ENCODE results near the gene UNC119B. TPM values are rescaled to one million over a fixed set of nuclear protein-coding genes. Genes with fewer than 3 reads are reported as not detected.

UNC119B gene
- polyA plus RNA-seq, 10 donors = 12.8 to 23.6 (median 14.9) TPM

DNA sequence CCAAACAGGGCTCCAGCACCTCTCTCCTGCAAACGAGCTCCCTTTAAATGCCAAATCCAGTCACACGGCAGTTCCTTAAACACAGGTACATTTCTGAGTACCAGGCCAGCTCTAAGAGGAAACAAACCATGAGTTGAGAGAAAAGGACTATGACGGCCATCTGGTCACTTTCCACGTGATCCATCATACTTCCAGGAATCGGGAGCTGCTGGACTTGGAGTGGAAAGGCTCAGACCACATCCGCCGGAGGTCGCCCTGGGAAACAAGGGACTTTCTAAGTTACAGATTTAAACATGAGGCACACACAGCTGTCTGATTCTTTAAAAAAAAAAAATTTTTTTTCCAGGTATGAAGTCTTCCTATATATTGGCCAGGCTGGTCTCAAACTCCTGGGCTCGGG is 54.6 kb downstream of the UNC119B start:
- DNase-seq = no peak

- DNase-seq = no peak
Observed at GRCh38 chr12:120766566-120766965, 56.3 kb downstream of the UNC119B start.

DNA sequence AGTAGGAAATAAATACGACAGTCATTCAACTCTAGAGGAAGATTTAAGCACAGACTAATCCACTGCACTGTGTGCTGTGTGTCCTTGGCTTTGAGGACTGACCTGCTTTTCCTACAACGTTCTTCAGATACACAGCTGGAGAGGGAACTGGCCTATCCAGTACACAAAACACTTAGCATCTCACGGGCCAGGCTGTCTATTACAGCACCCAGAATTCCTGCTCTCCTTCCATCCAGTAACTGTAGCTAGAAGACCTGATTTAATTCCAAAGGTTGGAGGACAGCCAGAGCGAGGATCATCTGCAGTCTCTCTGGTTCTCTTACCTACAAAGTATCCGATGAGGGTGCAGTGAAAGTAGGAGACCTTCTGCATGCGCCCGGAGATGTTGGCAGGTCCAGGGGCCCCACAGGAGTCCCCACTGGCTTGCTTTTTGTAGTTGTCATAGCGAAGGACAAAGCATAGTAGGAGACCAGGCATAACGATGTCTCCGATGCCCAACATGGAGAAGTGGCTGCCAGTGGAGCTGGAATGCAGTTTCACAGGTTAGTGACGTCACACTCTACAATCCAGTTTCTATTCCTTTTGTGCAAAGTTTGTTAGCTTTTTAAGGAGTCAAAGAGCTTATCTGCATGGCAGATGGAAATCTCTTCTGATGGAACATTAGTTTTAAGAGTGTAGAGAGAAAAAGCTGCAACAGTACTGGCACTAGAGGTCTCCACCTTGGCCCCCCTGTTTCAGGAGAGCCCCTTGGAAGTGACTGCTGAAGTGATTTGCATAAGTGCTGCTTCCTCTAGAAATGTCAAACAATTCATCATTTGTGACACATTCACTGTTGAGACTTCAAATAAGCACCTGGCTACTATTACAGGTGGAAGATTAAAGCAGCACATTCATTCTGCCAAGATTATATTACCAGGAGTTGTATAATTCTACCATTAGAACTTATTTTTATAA is 57.1 kb downstream of the UNC119B start:
- DNase-seq = no peak

GRCh38 chr12:120771097-120771496 is 60.8 kb downstream of the UNC119B start:
- no peak for DNase-seq

Other genes starting within 250 kb of the UNC119B start
- 100 to 1,000 TPM in 2 of 10 donors, 10 to 100 TPM in 8; 80.3 to 133 (median 91.6) TPM for gene SRSF9, start 240.7 kb upstream of the UNC119B start, polyA plus RNA-seq (ENCODE audit: insufficient read length in 10 of 10)
- gene DYNLL1, start 214.3 kb upstream of the UNC119B start, polyA plus RNA-seq (ENCODE audit: insufficient read length in 10 of 10) = 100 to 1,000 TPM; 284 to 451 (median 337) TPM
- gene COQ5, start 181.3 kb upstream of the UNC119B start, polyA plus RNA-seq (ENCODE audit: insufficient read length in 10 of 10) = 10 to 100 TPM; 29.2 to 43.2 (median 35.4) TPM
- gene RNF10, start 176.1 kb upstream of the UNC119B start, polyA plus RNA-seq (ENCODE audit: insufficient read length in 10 of 10) = 100 to 1,000 TPM; 148 to 189 (median 157) TPM
- gene POP5, start 129.1 kb upstream of the UNC119B start, polyA plus RNA-seq (ENCODE audit: insufficient read length in 10 of 10) = 10 to 100 TPM; 17.3 to 31.1 (median 24.4) TPM
- gene CABP1, start 69.8 kb upstream of the UNC119B start, polyA plus RNA-seq (ENCODE audit: insufficient read length in 10 of 10) = 1 to 10 TPM; 1.0 to 4.0 (median 1.8) TPM
- 100 to 1,000 TPM in 1 of 10 donors, 10 to 100 TPM in 9; 70.3 to 100 (median 75.3) TPM for gene MLEC, start 23.3 kb upstream of the UNC119B start, polyA plus RNA-seq (ENCODE audit: insufficient read length in 10 of 10)
- gene ACADS, start 15.4 kb downstream of the UNC119B start, polyA plus RNA-seq (ENCODE audit: insufficient read length in 10 of 10) = 10 to 100 TPM; 13.9 to 19.1 (median 17.0) TPM
- 10 to 100 TPM; 47.1 to 69.0 (median 54.8) TPM for gene SPPL3, start 193.9 kb downstream of the UNC119B start, polyA plus RNA-seq (ENCODE audit: insufficient read length in 10 of 10)